ENCODE data around the gene TRIM44.
"Not testable (repeated sequence)": the region's sequence is repeated elsewhere in the genome, so short reads cannot be mapped to it uniquely, and the experiment has no call there.

TRIM44 gene

GRCh38 chr11:35633827-35634423 is 28.6 kb upstream of the TRIM44 start:
- DNase-seq (ENCODE audit: low spot score) = no peak

GRCh38 chr11:35635933-35636332 is 26.6 kb upstream of the TRIM44 start:
- no peak for DNase-seq (ENCODE audit: low spot score)

GRCh38 chr11:35639591-35640179 is 22.9 kb upstream of the TRIM44 start:
- no peak for DNase-seq (ENCODE audit: low spot score)

GRCh38 chr11:35641171-35641897 is 21.2 kb upstream of the TRIM44 start:
- DNase-seq (ENCODE audit: low spot score) = no peak

GRCh38 chr11:35641964-35642363 is 20.6 kb upstream of the TRIM44 start:
- no peak for DNase-seq (ENCODE audit: low spot score)

GRCh38 chr11:35647421-35648093 is 15.0 kb upstream of the TRIM44 start:
- DNase-seq (ENCODE audit: low spot score) = no peak

GRCh38 chr11:35650006-35650405 is 12.6 kb upstream of the TRIM44 start:
- DNase-seq (ENCODE audit: low spot score) = no peak

- DNase-seq (ENCODE audit: low spot score) = no peak
Observed at GRCh38 chr11:35650467-35650866, 12.1 kb upstream of the TRIM44 start.

GRCh38 chr11:35651263-35651662 is 11.3 kb upstream of the TRIM44 start:
- no peak for DNase-seq (ENCODE audit: low spot score)

- not testable (repeated sequence) for DNase-seq (ENCODE audit: low spot score)
Observed at GRCh38 chr11:35652786-35653185, 9.8 kb upstream of the TRIM44 start.

GRCh38 chr11:35654711-35655110 is 7.9 kb upstream of the TRIM44 start:
- no peak for DNase-seq (ENCODE audit: low spot score)

- DNase-seq (ENCODE audit: low spot score) = no peak
Observed at GRCh38 chr11:35655254-35655653, 7.3 kb upstream of the TRIM44 start.

GRCh38 chr11:35655856-35656255 is 6.7 kb upstream of the TRIM44 start:
- no peak for DNase-seq (ENCODE audit: low spot score)

GRCh38 chr11:35658020-35658948 is 4.3 kb upstream of the TRIM44 start:
- no peak for DNase-seq (ENCODE audit: low spot score)

GRCh38 chr11:35661534-35661933 is 1.0 kb upstream of the TRIM44 start:
- no peak for DNase-seq (ENCODE audit: low spot score)

- DNase-seq (ENCODE audit: low spot score) = peak; percentile 29
Observed at GRCh38 chr11:35662061-35662648, 420 bp upstream of the TRIM44 start.

GRCh38 chr11:35663408-35663702 is 780 bp downstream of the TRIM44 start:
- DNase-seq (ENCODE audit: low spot score) = no peak

GRCh38 chr11:35664977-35665441 is 2.4 kb downstream of the TRIM44 start:
- DNase-seq (ENCODE audit: low spot score) = no peak

- no peak for DNase-seq (ENCODE audit: low spot score)
Observed at GRCh38 chr11:35667257-35667656, 4.7 kb downstream of the TRIM44 start.

GRCh38 chr11:35668350-35668749 is 5.8 kb downstream of the TRIM44 start:
- not testable (repeated sequence) for DNase-seq (ENCODE audit: low spot score)

GRCh38 chr11:35671396-35672127 is 9.0 kb downstream of the TRIM44 start:
- no peak for DNase-seq (ENCODE audit: low spot score)

Data from putamen (tissue), 1 donor.